Eye (tissue), 1 donor: ENCODE data around the gene DNAJB14.

Experiments
- DNase-seq: peaks from one replicate; pipeline ENCODE4 v3.0.0-alpha.2; 2015

Gene DNAJB14

DNA sequence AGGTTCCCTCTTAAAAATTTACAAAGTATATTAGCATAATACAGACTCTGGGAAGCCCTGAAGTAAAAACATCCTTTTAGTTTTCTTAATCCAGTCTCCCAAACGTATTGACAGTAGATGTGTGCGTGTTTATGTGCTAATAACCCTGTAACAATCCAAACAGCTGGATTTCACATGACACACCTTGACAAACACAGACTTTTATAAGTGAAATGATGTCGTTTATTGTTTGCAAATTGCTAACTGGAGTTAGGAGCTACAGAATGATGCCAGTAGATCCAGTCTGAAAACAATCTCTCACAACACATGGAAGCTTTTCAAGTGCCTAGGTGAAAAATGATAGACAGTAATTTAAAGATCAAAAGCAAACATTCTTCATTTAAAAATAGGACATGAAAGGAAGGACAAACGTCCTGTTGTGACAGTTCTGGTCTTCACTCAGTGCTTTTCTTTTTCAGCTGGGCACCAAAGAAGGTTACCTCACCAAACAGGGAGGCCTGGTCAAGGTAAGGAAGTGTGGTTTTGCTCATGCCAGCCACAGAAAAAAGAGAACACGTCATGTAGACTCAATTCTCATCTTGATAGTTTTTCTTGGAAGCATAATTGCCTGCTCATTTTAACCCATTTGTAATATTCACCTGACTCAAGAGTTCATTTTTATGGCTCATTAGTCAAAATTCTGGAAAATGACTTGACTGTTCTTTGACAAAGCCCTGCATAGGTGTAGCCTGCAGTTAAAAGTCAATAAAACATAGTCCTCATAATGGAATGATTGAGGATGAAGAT, 85.1 kb downstream of the DNAJB14 start:
- no peak for DNase-seq

- no peak for DNase-seq
Observed at GRCh38 chr4:99860521-99860920, 85.9 kb downstream of the DNAJB14 start.

DNA sequence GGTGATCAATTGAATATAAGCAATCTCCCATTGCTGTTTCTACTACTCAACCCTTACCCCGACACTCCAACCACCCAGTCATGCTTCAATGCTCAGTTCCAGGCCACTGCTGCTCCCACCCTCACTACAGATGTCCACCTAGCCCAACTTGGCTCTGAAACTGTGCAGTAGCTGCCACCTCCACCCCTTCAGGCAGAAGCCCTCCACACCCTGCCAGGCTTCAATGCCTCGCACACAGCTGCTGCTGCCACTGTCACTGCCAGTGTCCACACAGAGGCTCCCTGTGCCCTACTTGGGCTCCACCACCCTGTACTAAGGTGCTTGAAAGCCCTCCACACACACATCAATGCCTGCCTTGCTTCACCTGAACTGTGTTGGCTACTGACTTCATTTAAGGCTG, 86.8 kb downstream of the DNAJB14 start:
- DNase-seq, result no peak

GRCh38 chr4:99857307-99857706, 89.1 kb downstream of the DNAJB14 start:
- DNase-seq, result no peak

GRCh38 chr4:99856166-99856565, 90.3 kb downstream of the DNAJB14 start:
- DNase-seq, result no peak

DNA sequence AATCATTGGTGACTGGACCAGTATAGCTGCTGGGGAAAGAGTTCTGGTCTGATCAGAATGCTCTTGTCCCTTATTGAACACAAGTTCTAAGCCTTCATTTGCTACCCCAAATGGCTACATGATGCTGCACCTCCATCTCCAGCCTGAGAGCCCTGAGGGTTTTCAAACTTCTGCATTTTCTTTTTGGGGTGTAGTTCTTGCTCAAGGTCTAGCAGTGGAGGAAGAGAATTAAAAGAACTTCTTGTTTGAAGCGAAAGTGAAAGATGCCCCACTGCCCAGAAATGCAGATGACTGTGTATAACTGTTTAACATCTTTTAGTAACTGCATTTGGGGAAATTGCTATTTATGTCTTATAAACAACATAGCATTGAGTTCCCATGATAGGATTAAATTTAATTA, 90.7 kb downstream of the DNAJB14 start:
- DNase-seq, result no peak

GRCh38 chr4:99853999-99854398, 92.4 kb downstream of the DNAJB14 start:
- no peak for DNase-seq

GRCh38 chr4:99853190-99853589, 93.2 kb downstream of the DNAJB14 start:
- no peak for DNase-seq

DNA sequence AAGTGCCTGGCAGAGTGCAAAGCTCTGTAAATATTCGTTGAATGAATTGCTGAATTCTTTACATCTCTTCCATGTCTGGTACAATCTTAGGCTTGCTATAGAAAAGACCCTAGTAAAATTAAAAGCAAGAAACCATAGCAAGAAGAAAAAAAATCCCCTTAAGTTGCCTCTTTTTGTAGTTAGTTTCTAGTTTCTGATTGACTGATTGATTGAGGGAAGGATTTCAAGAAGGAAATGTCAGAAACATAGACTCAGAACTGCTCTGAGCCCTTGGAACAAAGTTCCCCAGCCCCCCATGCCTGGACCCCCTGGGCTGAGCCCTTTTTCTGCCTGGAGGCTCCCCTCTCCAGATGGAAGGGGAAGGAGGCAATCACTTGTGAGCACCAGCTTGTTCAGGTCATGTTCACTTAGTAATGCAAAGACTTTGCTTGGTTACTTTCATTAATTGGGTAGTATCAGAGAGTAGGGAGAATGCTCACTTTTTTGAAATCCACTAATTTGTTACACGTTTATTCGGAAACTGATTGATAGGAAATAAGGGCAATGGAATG, 94.1 kb downstream of the DNAJB14 start:
- DNase-seq, result no peak

DNA sequence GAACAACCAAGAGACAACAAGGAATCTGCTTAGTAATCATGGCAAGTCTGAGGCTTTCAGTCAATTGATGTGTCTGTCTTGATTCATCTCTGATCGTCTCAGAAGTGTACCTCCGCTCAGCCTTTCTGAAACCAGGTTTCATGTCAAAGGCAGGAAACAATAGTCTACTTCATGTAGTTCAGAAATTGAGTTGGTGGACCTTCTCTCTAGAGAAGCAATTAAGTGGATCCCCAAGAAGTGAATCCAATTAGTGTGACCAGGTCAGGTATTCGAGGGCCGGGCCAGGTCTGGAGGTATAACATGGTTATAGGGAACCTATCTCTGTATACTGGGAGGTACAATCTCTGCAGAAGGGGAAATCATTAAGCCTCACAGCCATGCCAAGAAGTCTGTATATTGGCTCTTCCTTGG, 97.8 kb downstream of the DNAJB14 start:
- DNase-seq, result no peak

- DNase-seq, result no peak
Observed at GRCh38 chr4:99847362-99847976, 98.9 kb downstream of the DNAJB14 start.

GRCh38 chr4:99846891-99847290, 99.5 kb downstream of the DNAJB14 start:
- no peak for DNase-seq
